ENCODE results near the gene FCSK. TPM values are rescaled to one million over a fixed set of nuclear protein-coding genes. Genes with fewer than 3 reads are reported as not detected.

FCSK gene
- total and polyA plus RNA-seq, 2 of the 13 experiments (the other 11 are each of a cell fraction or from before 2014, with no cell fraction given), result 9.1 to 19.2 TPM

- no peak for TF ChIP-seq ZSCAN12 (CRISPR knock-in tag; IDR thresholded peaks at IDR 0.05)
- TF ChIP-seq ZNF546 (CRISPR knock-in tag; conservative IDR thresholded peaks at IDR 0.05), result no peak
- no peak for TF ChIP-seq CCDC6 (CRISPR knock-in tag; IDR thresholded peaks at IDR 0.05)
- TF ChIP-seq SP4 (CRISPR knock-in tag; IDR thresholded peaks at IDR 0.05), result no peak
- no peak for TF ChIP-seq MBNL3 (CRISPR knock-in tag; conservative IDR thresholded peaks at IDR 0.05)
- TF ChIP-seq ERF (CRISPR knock-in tag; IDR thresholded peaks at IDR 0.05), result 0 out of 2 replicates have a peak, but pooled peaks have one; percentile 17
- TF ChIP-seq ZMAT3 (CRISPR knock-in tag; conservative IDR thresholded peaks at IDR 0.05), result no peak
- TF ChIP-seq ZNF24 (IDR thresholded peaks at IDR 0.05), result no peak
- no peak for TF ChIP-seq SRSF9 (IDR thresholded peaks at IDR 0.05; ENCODE audit: borderline replicate concordance, insufficient read depth, low read depth, low read length, poor library complexity, severe bottlenecking)
- TF ChIP-seq PRPF4 (IDR thresholded peaks at IDR 0.05; ENCODE audit: low read depth, low read length, poor library complexity, severe bottlenecking), result no peak
- no peak for TF ChIP-seq SIN3B (IDR thresholded peaks at IDR 0.05; ENCODE audit: low read length)
- TF ChIP-seq ZFP90 (CRISPR knock-in tag; IDR thresholded peaks at IDR 0.05; ENCODE audit: borderline replicate concordance), result no peak
- TF ChIP-seq FOXO1 (CRISPR knock-in tag; IDR thresholded peaks at IDR 0.05), result no peak
- no peak for TF ChIP-seq ZFP1 (CRISPR knock-in tag; IDR thresholded peaks at IDR 0.05)
- TF ChIP-seq NBN (conservative IDR thresholded peaks at IDR 0.05), result no peak
- no peak for TF ChIP-seq ZNF513 (CRISPR knock-in tag; conservative IDR thresholded peaks at IDR 0.05)
- no peak for TF ChIP-seq ZNF232 (CRISPR knock-in tag; IDR thresholded peaks at IDR 0.05; ENCODE audit: borderline replicate concordance)
- TF ChIP-seq ZNF639 (CRISPR knock-in tag; conservative IDR thresholded peaks at IDR 0.05), result no peak
- TF ChIP-seq PCBP2 (optimal IDR thresholded peaks at IDR 0.05; ENCODE audit: low read depth, low read length, poor library complexity, severe bottlenecking), result no peak
- TF ChIP-seq GFI1 (CRISPR knock-in tag; IDR thresholded peaks at IDR 0.05; ENCODE audit: borderline replicate concordance), result no peak
- TF ChIP-seq SMYD3 (CRISPR knock-in tag; IDR thresholded peaks at IDR 0.05), result no peak
- TF ChIP-seq NR2F2 (IDR thresholded peaks at IDR 0.05; ENCODE audit: borderline replicate concordance, low read depth), result no peak
- no peak for TF ChIP-seq KDM2A (CRISPR knock-in tag; IDR thresholded peaks at IDR 0.05; ENCODE audit: borderline replicate concordance, low read depth)
- no peak for TF ChIP-seq ZNF713 (CRISPR knock-in tag; IDR thresholded peaks at IDR 0.05)
- no peak for TF ChIP-seq ZC3H13 (CRISPR knock-in tag; IDR thresholded peaks at IDR 0.05)
- TF ChIP-seq IKZF5 (CRISPR knock-in tag; IDR thresholded peaks at IDR 0.05), result no peak
- 0 out of 2 replicates have a peak, but pooled peaks have one; percentile 25 for TF ChIP-seq ZNF292 (CRISPR knock-in tag; IDR thresholded peaks at IDR 0.05; ENCODE audit: borderline replicate concordance, low read depth)
- no peak for TF ChIP-seq ZNF644 (CRISPR knock-in tag; IDR thresholded peaks at IDR 0.05; ENCODE audit: low read depth)
- no peak for TF ChIP-seq THAP11 (CRISPR knock-in tag; IDR thresholded peaks at IDR 0.05)
- no peak for TF ChIP-seq MEIS2 (CRISPR knock-in tag; IDR thresholded peaks at IDR 0.05)
Observed at GRCh38 chr16:70430667-70431536, 23.5 kb upstream of the FCSK start (continued).

Measured in HepG2 (cell line).